HG03521 (cell line): Measurements from ENCODE around the gene PNMA1.

ENCODE experiments used
- ATAC-seq: cut with Tn5 transposase; IDR thresholded peaks from one replicate; pipeline ENCODE4 v1.9.1; 2021; ENCODE audit warnings: mild to moderate bottlenecking, moderate library complexity; ENCODE audit not compliant: unreplicated experiment

The PNMA1 gene

GRCh38 chr14:73751157-73751691, 37.0 kb upstream of the PNMA1 start:
- ATAC-seq, result no peak

GRCh38 chr14:73750531-73750901, 36.3 kb upstream of the PNMA1 start:
- no peak for ATAC-seq

GRCh38 chr14:73749706-73750530, 35.7 kb upstream of the PNMA1 start:
- no peak for ATAC-seq

GRCh38 chr14:73748858-73749357, 34.7 kb upstream of the PNMA1 start:
- no peak for ATAC-seq

GRCh38 chr14:73747379-73748211, 33.4 kb upstream of the PNMA1 start:
- no peak for ATAC-seq

- ATAC-seq, result no peak
These were observed 32.6 kb upstream of the PNMA1 start for GRCh38 chr14:73746520-73747378.

GRCh38 chr14:73745571-73746519, 31.7 kb upstream of the PNMA1 start:
- ATAC-seq, result no peak

- ATAC-seq, result no peak
These were observed 30.8 kb upstream of the PNMA1 start for GRCh38 chr14:73744874-73745529.

- ATAC-seq, result no peak
These were observed 30.1 kb upstream of the PNMA1 start for GRCh38 chr14:73744175-73744867.

GRCh38 chr14:73743431-73743931, 29.3 kb upstream of the PNMA1 start:
- ATAC-seq, result peak; percentile 57

GRCh38 chr14:73742520-73743238, 28.5 kb upstream of the PNMA1 start:
- ATAC-seq, result no peak

- no peak for ATAC-seq
These were observed 27.8 kb upstream of the PNMA1 start for GRCh38 chr14:73741876-73742519.

- ATAC-seq, result no peak
These were observed 27.2 kb upstream of the PNMA1 start for GRCh38 chr14:73741386-73741875.

GRCh38 chr14:73740618-73741326, 26.6 kb upstream of the PNMA1 start:
- no peak for ATAC-seq

- ATAC-seq, result no peak
These were observed 25.9 kb upstream of the PNMA1 start for GRCh38 chr14:73739899-73740617.
